ENCODE measurements around the gene PRIM1. TPM values are rescaled to one million over a fixed set of nuclear protein-coding genes. Genes with fewer than 3 reads are reported as not detected.
"Not testable (repeated sequence)": the region's sequence is repeated elsewhere in the genome, so short reads cannot be mapped to it uniquely, and the experiment has no call there.

The PRIM1 gene
- total RNA-seq, 1 experiment from 2014 or later: 50.7 TPM

DNA sequence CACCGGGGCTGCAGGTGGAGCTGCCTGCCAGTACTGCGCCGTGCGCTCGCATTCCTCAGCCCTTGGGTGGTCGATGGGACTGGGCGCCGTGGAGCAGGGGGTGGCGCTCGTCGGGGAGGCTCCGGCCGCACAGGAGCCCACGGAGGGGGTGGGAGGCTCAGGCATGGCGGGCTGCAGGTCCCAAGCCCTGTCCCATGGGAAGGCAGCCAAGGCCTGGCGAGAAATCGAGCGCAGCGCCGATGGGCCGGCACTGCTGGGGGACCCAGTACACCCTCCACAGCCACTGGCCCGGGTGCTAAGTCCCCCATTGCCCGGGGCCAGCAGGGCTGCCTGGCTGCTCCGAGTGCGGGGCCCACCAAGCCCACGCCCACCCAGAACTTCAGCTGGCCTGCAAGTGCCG lies 43.7 kb upstream of the PRIM1 start:
- H4K20me1 ChIP-seq (ENCODE audit: control insufficient read depth, insufficient read depth, insufficient read length); H3K36me3 Mint-ChIP-seq (ENCODE audit: insufficient read depth in 1 of 3, low read depth in 3 of 3); H3K56ac ChIP-seq (ENCODE audit: insufficient read length, low read depth, low read length); H3K27ac ChIP-seq (ENCODE audit: insufficient read length, low read depth, low read length); H3K4me3 Mint-ChIP-seq; H3K14ac ChIP-seq (ENCODE audit: insufficient read depth, low read length); H2AFZ ChIP-seq (ENCODE audit: low read length); H3K4me1 ChIP-seq (ENCODE audit: insufficient read depth, low read length); H3K18ac ChIP-seq (ENCODE audit: insufficient read length, low read depth, low read length); H4K91ac ChIP-seq (ENCODE audit: insufficient read length, low read depth, low read length); H3T11ph ChIP-seq (ENCODE audit: low read length); H3K9me3 ChIP-seq (ENCODE audit: control insufficient read depth, low read depth, low read length); H3K9ac ChIP-seq (ENCODE audit: extremely low read depth, insufficient read length, low read length); H2BK120ac ChIP-seq (ENCODE audit: low read depth, low read length, poor library complexity, severe bottlenecking); H2BK20ac ChIP-seq (ENCODE audit: low read depth, low read length, poor library complexity, severe bottlenecking); DNase-seq; H2AK5ac ChIP-seq (ENCODE audit: insufficient read length, low read length); H3K27me3 Mint-ChIP-seq (ENCODE audit: low read depth); H3K4ac ChIP-seq (ENCODE audit: low read depth, low read length); H3K79me1 ChIP-seq (ENCODE audit: insufficient read depth, low read depth, low read length, poor library complexity, severe bottlenecking); H4K5ac ChIP-seq (ENCODE audit: insufficient read length, low read depth, low read length); H3K4me1 Mint-ChIP-seq; H4K8ac ChIP-seq (replicated peaks; ENCODE audit: insufficient read length, low read depth, low read length); H3K27me3 ChIP-seq (ENCODE audit: insufficient read depth, low read length); H3K23me2 ChIP-seq (ENCODE audit: insufficient read length, low read depth, low read length, poor library complexity, severe bottlenecking); H2BK12ac ChIP-seq (ENCODE audit: insufficient read length, low read depth, low read length); H2BK15ac ChIP-seq (ENCODE audit: low read depth, low read length); H2BK5ac ChIP-seq (ENCODE audit: insufficient read length, low read length); H3K79me2 ChIP-seq (ENCODE audit: insufficient read depth, low read length); H3K27ac Mint-ChIP-seq; H3K4me2 ChIP-seq (ENCODE audit: insufficient read depth, insufficient read length, low read length); H3K23ac ChIP-seq (ENCODE audit: insufficient read length, low read depth, low read length): not testable (repeated sequence)
- no CpG with 5 or more reads among the region's 27 CpGs for WGBS (ENCODE audit: extremely low coverage, insufficient read length, low lambda C conversion rate)
- H3K9me3 Mint-ChIP-seq: peaks cover 5 to 19% of the 10 kb centered on the region in 2 experiments

DNA sequence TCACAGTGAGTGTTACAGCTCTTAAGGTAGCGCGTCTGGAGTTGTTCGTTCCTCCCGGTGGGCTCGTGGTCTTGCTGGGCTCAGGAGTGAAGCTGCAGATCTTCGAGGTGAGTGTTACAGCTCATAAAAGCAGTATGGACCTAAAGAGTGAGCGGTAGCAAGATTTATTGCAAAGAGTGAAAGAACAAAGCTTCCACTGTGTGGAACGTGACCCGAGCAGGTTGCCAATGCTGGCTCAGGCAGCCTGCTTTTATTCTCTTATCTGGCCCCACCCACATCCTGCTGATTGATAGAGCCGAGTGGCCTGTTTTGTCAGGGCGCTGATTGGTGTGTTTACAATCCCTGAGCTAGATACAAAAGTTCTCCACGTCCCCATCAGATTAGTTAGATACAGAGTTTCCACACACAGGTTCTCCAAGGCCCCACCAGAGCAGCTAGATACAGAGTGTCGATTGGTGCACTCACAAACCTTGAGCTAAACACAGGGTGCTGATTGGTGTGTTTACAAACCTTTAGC lies 43.0 kb upstream of the PRIM1 start:
- not testable (repeated sequence) for H3K4me1 Mint-ChIP-seq; H2BK5ac ChIP-seq (ENCODE audit: insufficient read length, low read length); H3K27me3 ChIP-seq (ENCODE audit: insufficient read depth, low read length); H3K4me2 ChIP-seq (ENCODE audit: insufficient read depth, insufficient read length, low read length); H3K79me2 ChIP-seq (ENCODE audit: insufficient read depth, low read length); H3K9me3 ChIP-seq (ENCODE audit: control insufficient read depth, low read depth, low read length); H3K23me2 ChIP-seq (ENCODE audit: insufficient read length, low read depth, low read length, poor library complexity, severe bottlenecking); H4K20me1 ChIP-seq (ENCODE audit: control insufficient read depth, insufficient read depth, insufficient read length); H3K4me1 ChIP-seq (ENCODE audit: insufficient read depth, low read length); H2BK15ac ChIP-seq (ENCODE audit: low read depth, low read length); H3K56ac ChIP-seq (ENCODE audit: insufficient read length, low read depth, low read length); H4K91ac ChIP-seq (ENCODE audit: insufficient read length, low read depth, low read length); H3T11ph ChIP-seq (ENCODE audit: low read length); H3K4me3 Mint-ChIP-seq; H2AK5ac ChIP-seq (ENCODE audit: insufficient read length, low read length); H3K18ac ChIP-seq (ENCODE audit: insufficient read length, low read depth, low read length); H3K36me3 Mint-ChIP-seq (ENCODE audit: insufficient read depth in 1 of 3, low read depth in 3 of 3); H3K27me3 Mint-ChIP-seq (ENCODE audit: low read depth); H4K5ac ChIP-seq (ENCODE audit: insufficient read length, low read depth, low read length); H3K79me1 ChIP-seq (ENCODE audit: insufficient read depth, low read depth, low read length, poor library complexity, severe bottlenecking); H2AFZ ChIP-seq (ENCODE audit: low read length); H3K14ac ChIP-seq (ENCODE audit: insufficient read depth, low read length); H3K9ac ChIP-seq (ENCODE audit: extremely low read depth, insufficient read length, low read length); H2BK20ac ChIP-seq (ENCODE audit: low read depth, low read length, poor library complexity, severe bottlenecking); H2BK120ac ChIP-seq (ENCODE audit: low read depth, low read length, poor library complexity, severe bottlenecking); H3K23ac ChIP-seq (ENCODE audit: insufficient read length, low read depth, low read length); DNase-seq; H2BK12ac ChIP-seq (ENCODE audit: insufficient read length, low read depth, low read length); H4K8ac ChIP-seq (replicated peaks; ENCODE audit: insufficient read length, low read depth, low read length); H3K27ac ChIP-seq (ENCODE audit: insufficient read length, low read depth, low read length); H3K4ac ChIP-seq (ENCODE audit: low read depth, low read length)
- H3K27ac Mint-ChIP-seq: peak overlapping the region in 1 of 3 experiments; percentile 27; a peak in 2 of 7 replicates
- H3K9me3 Mint-ChIP-seq: peaks cover 11 to 25% of the 10 kb centered on the region in 2 experiments
- no CpG with 5 or more reads among the region's 13 CpGs for WGBS (ENCODE audit: extremely low coverage, insufficient read length, low lambda C conversion rate)
